HS-27A (cell line): ENCODE measurements around the gene ISM1.
A peak's percentile ranks its signal among the peaks of the same experiment; 100 is the strongest.

ENCODE experiments used
- DNase-seq: peaks from one replicate; pipeline ENCODE4 v3.0.0-alpha.2; 2012; ENCODE audit warnings: low read depth, missing footprints

ISM1 gene

GRCh38 chr20:13283869-13284829 is 63.1 kb downstream of the ISM1 start:
- DNase-seq, result no peak

DNA sequence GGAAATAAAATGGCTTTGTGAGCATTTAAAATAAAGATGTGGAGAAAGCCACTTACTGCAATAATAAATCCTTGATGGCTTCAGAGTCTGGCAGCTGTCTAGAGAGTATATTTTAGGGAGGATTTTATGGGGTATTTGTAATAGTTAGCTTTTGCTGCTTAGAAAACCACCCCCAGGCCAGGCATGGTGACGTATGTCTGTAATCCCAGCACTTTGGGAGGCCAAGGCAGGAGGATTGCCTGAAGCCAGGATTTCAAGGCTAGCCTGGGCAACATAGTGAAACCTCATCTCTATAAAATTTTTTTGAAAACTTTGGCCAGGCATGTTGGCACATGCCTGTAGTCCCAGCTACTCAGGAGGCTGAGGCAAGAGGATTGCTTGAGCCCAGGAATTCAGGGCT is 63.8 kb downstream of the ISM1 start:
- DNase-seq, result no peak

DNA sequence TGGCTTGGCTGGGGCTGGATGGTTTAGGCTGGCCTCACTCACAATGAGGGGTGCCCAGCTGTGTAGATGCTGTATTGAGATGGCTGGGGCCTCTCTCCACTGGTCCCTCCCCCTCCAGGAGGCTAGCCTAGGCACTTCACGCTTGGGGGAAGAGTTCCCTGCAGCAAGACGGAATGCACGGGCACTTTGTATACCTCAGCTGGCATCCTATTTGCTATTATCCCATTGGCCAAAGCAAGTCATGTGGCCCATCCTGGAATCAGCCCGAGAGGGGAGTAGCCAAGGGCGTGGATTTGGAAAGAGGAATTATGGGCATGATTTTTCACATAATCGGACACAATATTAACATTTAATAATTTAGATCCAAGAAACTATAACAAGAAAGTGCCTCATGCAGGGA is 64.3 kb downstream of the ISM1 start:
- no peak for DNase-seq

DNA sequence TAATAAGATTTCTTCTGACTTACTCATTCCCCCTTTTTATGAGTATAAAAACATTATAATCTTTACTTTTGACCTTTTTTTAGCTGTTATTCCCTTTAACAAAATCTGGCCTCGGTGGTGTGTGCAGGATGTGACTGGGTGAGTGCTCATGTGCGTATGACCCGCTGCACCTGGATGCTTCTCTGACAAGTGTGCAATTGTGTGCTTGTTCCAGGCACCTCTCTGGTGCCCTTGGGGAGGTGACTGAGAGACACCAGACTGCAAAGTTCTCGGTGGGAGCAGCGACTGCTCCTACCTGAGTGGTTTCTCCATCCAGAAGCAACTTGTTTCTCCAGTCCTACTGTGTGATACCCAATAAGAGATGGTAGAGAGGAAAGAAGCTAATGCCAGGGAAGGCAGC is 65.0 kb downstream of the ISM1 start:
- no peak for DNase-seq

DNA sequence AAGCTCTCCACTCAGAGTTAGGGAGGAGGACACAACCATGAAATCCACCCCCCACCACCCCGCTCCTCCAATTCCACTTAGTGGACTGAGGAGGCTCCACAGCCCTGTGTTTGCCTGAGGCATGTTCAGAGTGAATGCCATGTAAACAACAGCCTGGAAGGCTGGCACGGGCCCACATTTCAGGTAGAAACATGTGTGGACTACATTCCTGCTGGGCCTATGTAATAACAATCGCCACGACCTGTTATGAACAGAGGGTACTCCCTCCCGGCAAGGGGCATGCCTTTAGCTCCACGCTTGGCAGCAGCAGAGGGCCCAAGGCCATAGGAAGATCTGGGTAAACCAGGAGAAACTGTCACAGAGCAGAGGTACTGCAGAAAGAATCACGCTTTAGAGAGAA is 65.5 kb downstream of the ISM1 start:
- no peak for DNase-seq

- no peak for DNase-seq
Observed at GRCh38 chr20:13288357-13288756, 67.3 kb downstream of the ISM1 start.

- no peak for DNase-seq
Observed at GRCh38 chr20:13289031-13289430, 68.0 kb downstream of the ISM1 start.

- DNase-seq, result no peak
Observed at GRCh38 chr20:13290724-13291123, 69.7 kb downstream of the ISM1 start.

- no peak for DNase-seq
Observed at GRCh38 chr20:13291157-13291556, 70.1 kb downstream of the ISM1 start.

DNA sequence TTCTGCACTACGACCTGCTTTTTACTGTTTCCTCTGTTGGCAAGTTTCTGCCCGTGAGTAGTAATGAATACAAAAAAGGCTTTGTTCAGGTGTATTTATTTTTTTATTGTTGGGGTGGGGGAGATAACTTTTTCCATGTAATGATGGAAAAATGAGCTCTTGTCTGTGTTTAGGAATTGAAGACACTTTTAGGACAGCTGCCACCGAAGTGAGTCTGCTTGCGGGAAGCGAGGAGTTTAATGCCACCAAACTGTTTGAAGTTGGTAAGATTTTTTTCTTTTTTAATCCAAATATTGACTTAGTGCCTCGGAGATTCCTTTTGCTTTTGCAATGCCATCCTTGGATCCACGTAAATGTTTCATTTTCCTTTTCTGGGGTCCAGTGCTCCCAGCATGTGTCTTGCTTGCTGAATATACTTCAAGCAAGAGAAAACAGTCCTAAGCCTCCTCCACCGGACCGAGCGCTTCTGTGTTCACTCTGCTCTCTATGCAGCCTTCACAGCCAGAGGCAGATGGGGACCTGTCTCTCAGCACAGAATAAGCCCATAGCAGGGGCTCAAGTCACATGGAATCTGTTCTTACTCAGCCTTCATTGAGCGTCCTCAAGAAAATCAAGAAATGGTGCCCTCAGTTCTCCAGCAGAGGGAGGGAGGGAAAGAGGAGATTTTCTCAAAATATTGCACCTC is 71.3 kb downstream of the ISM1 start:
- DNase-seq, result no peak

DNA sequence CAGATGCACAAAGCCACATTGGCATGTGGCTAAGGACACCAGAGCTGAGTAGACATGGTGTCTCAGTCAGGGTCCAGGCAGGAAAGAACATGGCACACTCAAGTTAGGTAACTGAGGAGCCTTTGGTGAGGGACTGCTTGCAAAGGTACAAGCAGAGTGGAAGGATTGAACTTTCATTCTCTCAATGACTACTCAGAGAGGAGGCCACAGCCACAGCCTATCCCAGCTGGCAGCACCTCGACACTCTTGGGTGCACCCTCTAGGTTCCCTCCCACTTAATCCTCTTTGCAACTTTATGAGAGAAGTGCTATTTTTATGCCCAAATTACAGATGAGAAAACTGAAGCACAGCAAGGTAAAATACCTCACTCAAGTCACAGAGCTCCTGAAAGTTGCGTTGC is 73.4 kb downstream of the ISM1 start:
- no peak for DNase-seq

DNA sequence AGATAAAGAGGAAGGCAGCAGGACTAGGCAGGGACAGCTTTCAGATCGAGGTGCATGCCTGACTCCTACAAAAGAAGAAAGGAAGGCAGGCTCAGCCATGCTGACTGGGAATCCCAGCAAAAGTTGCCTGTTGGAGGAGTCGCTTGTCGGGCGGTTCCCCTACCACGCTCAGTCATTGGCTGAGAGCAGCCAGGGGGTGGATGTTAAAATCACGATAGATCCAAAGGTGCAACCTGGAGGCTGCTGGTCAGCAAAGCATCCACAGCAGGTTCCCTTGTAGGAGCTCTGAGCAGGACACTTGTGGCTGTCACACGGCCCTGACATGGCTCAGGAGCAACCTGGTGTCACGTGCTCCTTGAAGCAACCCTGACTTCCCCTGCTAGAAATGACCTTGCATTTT is 74.6 kb downstream of the ISM1 start:
- DNase-seq, result no peak

DNA sequence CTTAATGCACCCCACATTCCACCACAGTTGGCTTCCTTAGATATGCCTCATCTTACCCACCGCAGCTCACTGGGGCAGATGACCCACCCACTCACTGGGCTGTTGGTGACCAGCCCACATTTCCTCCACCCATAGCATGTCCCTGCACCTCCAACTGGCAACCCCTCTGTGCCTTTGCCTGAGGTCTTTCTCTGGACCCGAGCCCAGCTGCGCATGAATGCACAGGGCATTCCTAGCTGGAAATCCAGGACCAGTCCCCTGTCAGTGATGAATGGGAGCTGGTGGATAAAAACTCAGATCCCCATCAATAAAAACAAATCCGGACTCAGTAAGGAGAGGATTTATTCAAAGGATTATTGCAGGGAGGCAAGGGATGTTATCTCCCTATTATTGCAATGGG is 75.0 kb downstream of the ISM1 start:
- no peak for DNase-seq

DNA sequence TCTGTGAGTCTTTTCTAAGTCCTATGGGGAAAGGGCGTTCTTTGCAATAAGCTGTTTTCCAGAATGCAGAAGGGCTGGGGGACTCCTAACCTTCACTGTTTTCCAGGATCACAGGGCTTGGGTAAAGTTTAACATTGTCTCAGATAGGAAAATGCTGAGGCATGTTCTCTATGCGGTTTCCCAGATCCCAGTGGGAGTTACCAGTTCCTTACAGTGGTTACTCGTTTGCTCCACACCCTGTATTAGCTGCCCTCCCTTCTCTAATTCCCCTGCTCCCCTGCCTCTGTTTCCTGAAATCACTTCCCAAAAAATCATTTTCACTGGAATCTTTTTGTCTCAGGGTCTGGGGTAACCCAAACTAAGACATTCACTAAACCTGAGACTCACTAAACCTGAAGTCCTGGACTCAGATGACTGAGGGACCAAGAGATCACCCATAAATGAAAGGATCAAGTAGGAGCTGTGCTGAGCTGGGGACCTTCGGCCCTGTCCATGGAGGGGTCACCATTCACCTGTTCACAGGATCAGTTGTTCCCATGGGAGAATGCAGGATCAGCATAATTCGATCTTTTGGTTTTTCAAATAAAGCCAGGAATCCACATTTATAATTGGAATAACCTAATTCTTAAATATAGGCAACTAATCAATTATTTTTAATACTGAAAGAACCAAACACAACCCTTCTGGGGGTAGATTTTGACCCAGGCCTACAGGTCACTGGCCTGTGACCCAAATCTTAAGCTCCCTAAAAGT is 76.2 kb downstream of the ISM1 start:
- no peak for DNase-seq

DNA sequence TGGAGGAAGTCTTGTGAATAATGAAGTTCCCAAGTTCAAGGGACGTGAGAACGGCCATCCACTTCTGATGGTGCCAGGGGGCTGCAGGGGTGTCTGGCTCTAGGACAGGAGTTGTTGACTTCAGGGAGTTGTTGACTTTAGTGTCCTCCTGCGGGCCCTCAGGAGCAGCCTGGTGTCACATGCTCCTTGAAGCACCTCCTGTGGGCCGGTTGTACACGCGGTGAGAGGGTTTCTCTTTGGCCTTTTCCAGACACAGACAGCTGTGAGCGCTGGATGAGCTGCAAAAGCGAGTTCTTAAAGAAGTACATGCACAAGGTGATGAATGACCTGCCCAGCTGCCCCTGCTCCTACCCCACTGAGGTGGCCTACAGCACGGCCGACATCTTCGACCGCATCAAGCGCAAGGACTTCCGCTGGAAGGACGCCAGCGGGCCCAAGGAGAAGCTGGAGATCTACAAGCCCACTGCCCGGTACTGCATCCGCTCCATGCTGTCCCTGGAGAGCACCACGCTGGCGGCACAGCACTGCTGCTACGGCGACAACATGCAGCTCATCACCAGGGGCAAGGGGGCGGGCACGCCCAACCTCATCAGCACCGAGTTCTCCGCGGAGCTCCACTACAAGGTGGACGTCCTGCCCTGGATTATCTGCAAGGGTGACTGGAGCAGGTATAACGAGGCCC is 77.8 kb downstream of the ISM1 start:
- no peak for DNase-seq

DNA sequence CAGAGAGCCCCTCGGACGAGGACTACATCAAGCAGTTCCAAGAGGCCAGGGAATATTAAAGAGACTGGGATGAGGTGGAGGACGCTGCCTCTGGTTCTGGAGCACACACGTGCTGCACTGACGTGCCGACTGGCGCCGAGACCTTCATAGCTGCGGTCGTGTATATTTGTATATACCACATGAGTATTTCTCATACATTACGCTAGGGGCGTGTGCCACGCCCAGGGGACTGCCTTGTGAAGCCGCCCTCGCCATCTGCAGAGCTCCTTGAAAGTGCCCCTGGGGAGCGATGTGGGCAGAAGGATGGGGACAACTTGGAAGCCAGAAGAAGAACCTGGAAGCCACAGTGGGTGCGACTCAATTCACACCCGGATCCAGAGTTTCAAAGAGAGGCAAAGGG is 78.3 kb downstream of the ISM1 start:
- no peak for DNase-seq

GRCh38 chr20:13301596-13301995 is 80.5 kb downstream of the ISM1 start:
- no peak for DNase-seq

DNA sequence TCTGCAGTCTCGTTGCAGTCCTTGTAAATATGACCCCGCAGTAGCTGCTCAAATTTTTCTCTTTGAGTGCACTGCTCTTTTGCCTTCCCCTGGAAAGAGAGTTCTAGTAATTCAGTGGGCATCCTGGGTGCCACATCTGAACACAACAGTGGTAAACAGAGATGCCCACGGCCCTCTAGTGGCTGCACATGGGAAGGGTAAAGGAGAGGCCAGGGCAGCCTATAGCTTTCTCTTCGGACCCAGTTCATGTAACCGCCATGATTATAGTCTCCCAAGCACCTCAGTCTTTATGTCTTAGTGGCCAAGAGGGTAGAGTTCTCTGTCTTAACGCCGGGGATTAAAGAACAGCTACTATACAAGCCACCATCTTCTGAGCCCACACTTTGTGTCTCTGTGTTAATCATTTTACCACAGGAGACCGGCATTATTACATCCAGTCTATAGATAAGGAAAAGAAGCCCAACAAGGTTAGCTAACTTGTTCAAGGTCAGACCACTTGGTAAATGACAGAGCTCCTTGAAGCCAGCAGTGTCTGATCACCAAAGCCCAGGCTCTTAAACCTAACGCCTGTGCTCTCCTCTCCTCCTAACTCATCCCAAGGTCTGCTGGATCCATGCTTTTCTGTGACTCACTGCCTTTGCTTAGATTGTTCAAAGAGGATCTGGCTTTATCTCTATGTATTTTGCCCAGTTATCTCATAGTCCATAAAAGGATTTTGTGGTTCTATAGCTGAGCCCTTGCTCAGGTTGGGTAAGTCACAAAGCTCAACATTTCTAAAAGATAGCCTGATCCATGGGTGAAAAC is 81.8 kb downstream of the ISM1 start:
- peak; percentile 5 for DNase-seq

- no peak for DNase-seq
Observed at GRCh38 chr20:13305284-13305683, 84.2 kb downstream of the ISM1 start.

DNA sequence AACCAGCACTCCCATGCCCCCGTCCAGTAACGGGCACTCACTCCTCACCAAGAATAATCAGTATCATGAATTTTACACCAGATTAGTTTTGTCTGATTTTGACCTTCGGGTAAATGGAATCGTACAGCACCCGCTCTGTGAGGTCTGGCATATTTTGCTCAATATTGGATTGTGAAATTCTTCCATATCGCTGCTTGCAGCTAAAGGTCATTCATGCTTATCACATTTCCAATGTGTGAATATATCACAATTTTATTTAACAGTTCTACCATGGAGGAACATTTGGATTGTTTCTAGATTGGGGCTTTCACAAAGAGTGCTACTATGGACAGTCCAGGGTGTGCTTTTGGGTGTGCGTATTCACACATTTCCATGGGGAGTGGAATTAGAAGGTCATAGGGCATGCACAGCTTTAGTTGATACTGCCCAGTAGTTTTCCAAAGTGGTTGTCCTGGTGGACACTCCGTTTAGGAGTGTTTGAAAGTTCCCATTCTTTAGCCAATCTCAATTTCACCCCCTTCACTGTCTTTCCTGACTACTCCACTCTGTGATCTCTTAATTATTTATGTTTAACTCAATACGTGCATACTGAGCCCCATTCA is 86.6 kb downstream of the ISM1 start:
- no peak for DNase-seq

DNA sequence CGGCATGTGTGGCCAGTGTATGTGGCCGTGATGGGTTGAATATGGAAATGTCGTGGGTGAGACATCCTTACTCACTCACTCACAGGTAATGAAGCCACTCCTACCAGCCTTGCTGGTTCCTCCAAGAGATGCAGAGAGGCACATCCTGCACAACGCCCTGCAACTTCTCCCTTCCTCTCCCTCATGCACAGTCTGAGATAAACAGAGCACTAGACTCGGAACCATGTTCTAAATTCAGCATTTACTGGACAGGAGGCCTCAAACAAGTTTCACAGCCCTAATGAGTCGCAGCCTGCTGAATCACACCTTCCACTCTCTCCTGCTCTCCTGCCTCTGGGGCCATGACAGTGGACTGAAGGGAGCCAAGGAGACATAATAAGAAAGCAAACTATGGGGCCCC is 91.2 kb downstream of the ISM1 start:
- no peak for DNase-seq
